HG03342 (cell line): ENCODE measurements around the gene TRPC4AP.

Experiments
- ATAC-seq: cut with Tn5 transposase; IDR thresholded peaks from one replicate; pipeline ENCODE4 v1.9.1; 2021; ENCODE audit warnings: mild to moderate bottlenecking, moderate library complexity; ENCODE audit not compliant: unreplicated experiment

TRPC4AP gene

DNA sequence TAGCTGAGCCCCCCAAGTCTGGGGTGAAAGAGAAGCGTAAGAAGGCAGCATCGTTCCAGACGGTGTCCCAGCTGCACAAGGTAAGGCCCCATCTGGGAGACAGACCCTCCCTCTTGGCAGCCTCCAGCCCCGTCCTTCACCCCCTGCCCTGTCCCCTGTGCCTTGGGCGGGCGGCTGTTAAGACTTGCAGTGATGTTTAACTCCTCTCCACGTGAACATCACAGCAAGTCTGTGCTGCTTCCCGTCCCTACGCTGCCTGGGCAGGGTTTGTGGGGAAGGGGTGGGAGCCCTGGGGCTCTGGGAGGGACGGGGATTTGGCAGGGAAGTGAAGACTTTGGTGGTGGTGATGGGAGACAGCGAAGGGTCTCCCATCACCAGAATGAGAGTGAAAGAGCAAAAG is 102.4 kb downstream of the TRPC4AP start:
- ATAC-seq = no peak

- ATAC-seq = no peak
These were observed 102.9 kb downstream of the TRPC4AP start for GRCh38 chr20:34989670-34990069.

DNA sequence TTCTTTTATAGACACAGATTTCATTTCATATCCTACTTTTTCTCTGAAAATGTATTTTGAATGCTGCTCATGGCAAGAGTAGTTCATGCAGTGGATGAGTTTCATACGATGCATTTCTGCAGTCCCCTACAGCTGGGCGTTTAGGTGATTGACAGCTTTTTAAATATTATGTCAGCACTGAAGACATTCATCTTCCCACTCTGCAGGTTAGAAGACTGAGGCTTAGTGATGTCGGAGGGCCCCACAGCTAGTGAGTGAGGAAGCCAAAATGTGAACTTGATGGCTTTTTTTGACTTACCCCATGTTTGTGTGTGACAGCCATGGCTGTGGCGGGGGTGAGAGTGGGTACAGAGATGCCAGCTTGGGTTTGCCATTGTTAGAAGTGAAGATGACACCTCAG is 103.5 kb downstream of the TRPC4AP start:
- no peak for ATAC-seq

- no peak for ATAC-seq
These were observed 104.4 kb downstream of the TRPC4AP start for GRCh38 chr20:34988191-34988540.

- no peak for ATAC-seq
These were observed 105.1 kb downstream of the TRPC4AP start for GRCh38 chr20:34987288-34988190.

DNA sequence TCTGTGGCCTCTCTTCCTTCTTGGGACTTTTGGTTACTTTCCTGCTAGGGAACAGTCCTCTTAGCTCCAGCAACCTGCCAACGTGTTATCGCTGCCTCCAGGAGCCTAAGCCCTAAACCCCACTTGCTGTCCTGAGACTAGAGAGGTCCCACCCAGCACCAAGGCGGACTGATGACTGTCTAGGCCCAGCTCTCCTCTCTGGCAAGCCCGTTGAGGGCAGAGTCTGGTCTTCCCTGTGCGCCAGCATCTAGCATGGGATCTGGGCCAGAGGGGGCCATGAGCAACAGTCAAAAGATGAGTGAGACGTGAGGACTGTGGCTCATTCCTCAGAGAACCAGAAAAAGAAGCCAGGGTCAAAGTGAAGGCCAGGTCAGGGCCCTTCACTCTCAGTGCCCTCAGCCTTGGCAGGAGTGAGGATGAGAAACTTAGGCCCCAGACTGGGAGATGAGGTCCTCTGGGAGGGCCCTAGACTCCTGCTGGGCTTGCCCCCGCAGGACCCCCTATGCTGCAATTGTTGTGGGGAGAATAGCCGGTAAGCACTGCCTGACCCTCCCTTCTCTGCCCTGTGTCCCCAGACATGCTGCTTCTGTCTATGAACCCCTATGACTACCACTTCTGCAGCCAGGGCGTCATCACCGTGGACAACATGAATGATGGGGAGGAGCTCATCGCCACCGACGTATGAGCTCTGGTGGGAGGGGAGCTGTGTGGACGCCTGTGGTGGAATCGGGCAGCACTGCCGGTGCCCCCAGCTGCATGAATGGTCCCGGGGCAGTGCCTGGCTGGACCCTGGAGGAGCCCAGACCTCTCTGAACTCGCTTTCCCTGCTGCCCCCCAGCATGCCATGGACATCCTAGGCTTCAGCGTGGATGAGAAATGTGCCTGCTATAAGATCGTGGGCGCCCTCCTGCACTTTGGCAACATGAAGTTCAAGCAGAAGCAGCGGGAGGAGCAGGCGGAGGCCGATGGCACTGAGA is 106.0 kb downstream of the TRPC4AP start:
- ATAC-seq = no peak

DNA sequence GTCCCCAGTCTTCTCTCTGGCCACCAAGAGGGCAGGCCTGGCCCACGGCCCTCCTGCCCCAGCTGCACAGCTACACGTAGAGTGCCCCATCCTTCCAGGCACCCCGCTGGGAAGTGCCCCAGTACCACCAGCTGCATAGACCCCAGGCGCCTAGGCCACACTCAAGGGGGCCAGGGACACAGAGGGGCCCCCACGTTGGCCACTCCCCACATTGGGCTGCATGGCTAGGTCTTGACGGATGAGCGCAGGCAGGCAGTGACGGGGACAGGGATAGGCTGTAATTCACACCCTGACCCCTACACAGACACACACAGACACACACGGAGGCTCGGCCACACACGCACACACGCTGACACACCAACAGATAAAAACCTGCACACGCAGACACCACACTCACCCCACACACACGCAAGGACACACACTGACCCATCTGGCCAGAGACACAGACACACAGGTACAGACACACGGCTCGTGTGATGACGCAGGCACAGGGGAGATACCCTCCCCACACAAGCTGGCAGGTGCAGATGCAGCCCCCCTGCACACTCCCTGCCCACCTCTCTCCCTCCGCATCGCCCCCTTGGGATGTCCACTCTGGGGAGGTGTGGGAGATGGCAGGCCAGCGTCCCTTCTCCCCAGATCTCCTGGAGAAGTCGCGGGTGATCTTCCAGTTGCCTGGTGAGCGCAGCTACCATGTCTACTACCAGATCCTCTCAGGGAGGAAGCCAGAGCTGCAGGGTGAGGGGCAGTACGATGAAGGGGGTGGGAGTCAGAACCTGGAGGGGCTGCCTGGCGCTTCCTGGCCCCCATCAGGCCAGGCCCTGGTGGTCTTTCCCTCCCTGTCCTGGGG is 106.9 kb downstream of the TRPC4AP start:
- no peak for ATAC-seq

DNA sequence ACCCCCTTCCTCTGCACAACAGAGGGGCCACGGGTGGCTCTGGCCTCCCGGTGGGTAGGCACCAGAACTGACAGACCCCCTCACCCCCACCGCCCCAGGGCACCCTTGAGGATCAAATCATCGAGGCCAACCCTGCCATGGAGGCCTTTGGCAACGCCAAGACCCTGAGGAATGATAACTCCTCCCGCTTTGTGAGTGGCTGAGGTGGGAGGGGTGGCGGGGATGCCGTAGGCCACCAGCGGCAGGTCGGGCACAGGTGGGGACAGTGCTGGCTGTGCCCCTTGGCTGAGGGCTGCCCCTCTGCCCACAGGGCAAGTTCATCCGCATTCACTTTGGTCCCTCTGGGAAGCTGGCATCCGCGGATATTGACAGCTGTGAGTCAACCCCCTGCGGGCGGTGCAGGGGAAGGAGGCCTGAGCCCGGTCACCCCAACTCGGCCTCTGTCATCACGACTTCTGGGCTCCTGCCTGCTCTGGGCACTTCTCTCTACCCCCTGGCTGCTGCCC is 107.8 kb downstream of the TRPC4AP start:
- no peak for ATAC-seq

DNA sequence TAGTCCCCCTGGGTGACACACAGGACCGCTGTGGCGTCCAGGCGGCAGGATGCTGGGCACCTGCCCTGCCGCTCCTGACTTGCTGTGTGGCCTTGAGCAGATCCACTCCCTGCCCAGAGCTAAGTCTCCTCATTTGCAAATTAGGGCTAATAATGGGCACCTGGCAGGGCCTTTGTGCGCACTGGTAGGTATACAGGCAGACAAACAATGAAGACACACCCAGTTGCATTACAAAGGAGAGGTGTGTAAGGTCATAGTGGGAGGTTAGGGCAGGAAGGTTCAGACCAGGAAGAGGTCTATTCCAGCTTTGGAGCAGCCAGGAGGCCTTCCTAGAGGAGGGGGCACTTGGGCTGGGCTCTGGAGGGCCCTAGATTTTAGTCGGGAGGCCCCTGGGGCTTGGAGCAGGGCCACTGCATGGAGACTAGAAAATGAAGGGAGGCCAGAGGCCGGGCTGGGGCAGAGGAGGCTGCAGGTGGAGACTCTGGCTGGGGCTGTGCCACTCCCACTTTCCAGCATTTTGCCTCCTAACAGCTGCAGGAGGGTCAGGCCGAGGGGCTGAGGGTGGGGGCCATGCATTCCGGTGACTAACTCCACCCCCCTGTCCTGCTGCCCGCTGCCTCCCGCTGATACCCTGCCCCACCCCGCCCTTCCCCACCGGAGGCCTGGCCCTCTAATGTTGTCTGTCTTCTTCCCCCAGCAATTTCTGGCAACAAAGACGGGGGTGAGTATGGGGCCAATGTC is 108.4 kb downstream of the TRPC4AP start:
- no peak for ATAC-seq

DNA sequence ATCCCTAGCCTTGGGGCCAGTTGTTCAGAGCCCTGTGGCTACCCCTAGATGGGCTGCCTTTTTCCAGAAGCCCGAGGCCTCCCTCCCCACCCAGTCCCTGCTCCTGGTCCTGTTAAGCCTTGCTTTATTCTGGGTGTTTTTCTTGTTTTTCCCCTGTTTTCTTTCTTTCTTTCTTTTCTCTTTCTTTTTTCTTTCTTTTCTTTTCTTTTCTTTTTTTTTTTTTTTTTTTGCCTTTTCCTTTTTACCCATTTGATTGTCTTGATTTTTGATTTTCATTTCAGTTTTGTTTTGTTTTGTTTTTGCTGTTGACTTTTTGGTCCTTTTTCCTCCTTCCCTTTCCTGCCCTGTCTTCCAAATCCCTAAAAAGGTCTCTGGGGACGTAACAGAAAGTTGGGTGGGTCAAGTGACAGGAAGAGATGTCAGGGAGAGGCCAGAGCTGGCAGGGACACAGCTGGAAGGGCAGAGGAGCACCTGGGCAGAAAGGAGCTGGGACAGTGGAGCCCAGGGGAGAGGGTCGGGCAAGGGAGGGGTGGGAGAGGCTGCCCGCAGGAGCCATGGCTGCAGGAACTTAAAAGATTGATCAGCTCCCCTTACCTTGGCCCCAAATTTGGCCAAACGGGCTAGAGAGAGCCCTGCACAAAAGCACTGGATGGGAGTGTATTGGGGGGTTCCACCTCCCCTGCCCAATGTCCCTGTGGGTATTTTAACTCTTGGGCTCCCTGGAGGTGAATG is 109.4 kb downstream of the TRPC4AP start:
- no peak for ATAC-seq

GRCh38 chr20:34982270-34983088 is 110.1 kb downstream of the TRPC4AP start:
- no peak for ATAC-seq

DNA sequence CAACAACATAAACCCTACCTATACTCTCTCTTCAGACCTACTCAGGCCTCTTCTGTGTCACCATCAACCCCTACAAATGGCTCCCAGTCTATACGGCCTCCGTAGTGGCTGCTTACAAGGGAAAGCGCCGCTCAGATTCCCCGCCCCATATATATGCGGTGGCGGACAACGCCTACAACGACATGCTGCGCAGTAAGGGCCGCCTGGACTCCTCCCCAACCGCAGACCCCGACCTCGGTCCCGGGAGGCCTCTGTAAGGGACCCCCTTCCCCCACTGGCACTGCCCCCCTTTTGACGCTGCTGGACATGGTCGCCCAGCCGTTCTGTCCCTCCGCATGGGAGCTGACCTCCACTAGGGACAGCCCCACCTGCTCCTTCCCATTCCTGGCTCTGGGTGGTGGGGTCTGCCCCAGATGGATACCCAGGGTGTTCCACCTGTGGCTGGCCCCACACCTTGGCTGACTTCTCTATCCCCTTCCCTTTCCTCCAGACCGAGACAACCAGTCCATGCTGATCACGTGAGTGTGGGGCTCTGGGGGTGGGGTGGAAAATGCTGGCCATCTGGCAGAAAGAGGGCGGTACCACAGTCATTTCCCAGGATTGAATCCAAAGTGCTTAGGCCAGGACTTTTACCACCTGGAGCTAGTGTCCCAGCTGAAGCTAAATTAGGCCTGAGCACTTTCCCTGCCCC is 111.9 kb downstream of the TRPC4AP start:
- no peak for ATAC-seq

- ATAC-seq = no peak
These were observed 113.0 kb downstream of the TRPC4AP start for GRCh38 chr20:34979366-34980153.

GRCh38 chr20:34978092-34978744 is 114.4 kb downstream of the TRPC4AP start:
- no peak for ATAC-seq

DNA sequence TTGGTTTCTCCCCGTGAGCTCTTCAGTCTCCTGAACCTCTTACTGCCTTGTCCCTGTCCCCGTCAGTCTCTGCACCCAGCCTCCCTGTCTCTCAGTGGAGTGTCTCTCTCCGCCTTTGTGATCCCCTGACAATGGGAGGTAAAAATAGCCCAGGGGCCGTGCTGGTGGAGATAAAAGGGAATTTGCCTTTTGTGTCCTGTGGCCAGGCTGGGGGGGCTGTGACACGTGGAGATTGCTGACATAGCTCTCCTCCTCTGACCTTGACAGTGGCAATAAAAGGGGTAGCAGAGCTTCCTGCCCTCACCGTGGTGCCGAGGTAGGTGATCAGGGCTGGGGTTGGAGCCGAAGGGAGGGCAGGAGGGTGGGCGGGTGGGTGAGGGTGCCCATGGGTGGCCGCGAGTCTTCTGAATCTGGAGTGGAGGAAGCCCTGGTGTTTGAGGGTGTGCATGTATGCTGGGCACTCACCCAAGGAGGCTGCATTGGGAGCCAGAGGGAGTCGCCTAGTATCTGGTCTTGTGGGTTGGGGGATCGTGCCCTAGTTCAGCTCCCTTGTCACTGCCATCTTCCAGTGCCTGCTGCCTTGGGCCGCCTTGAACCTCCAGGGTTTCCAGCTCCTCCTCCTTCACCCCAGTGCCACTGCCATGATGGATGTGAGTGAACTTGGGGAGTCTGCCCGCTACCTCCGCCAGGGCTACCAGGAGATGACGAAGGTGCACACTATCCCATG is 115.1 kb downstream of the TRPC4AP start:
- ATAC-seq = no peak

DNA sequence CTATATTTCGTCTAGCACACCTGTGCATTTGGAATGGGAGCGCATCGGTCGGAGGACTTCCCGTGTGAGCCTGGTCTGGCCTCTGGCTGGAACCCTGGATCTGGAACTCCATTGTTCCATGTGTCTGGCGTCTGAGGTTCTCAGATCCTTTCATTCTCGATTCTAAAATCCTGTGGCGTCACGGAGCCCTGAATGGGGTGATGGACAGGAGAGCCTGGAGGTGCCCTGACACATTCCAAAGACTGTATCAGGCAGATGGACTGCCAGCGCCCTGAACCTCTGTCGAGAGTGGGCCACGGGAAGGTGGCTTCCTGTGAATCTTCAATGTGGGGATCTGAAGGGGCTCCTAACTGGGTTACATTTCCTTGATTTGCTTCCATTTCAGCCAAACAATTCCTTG is 116.3 kb downstream of the TRPC4AP start:
- ATAC-seq = no peak
